ENCODE data around the gene ALOX5. TPM values are rescaled to one million over a fixed set of nuclear protein-coding genes. Genes with fewer than 3 reads are reported as not detected.
"Not testable (repeated sequence)": the region's sequence is repeated elsewhere in the genome, so short reads cannot be mapped to it uniquely, and the experiment has no call there.

Gene ALOX5
- total RNA-seq, result 23.1 TPM

- DNase-seq (ENCODE audit: low spot score in 2 of 2), result peak in 1 of 2 donors; percentile 78
- H3K27me3 ChIP-seq, result no peaks in the 10 kb centered on the region
- peak within 1 kb of the TSS; percentile 58 to 65 for H3K4me3 ChIP-seq
- TF ChIP-seq, protein P1, sequence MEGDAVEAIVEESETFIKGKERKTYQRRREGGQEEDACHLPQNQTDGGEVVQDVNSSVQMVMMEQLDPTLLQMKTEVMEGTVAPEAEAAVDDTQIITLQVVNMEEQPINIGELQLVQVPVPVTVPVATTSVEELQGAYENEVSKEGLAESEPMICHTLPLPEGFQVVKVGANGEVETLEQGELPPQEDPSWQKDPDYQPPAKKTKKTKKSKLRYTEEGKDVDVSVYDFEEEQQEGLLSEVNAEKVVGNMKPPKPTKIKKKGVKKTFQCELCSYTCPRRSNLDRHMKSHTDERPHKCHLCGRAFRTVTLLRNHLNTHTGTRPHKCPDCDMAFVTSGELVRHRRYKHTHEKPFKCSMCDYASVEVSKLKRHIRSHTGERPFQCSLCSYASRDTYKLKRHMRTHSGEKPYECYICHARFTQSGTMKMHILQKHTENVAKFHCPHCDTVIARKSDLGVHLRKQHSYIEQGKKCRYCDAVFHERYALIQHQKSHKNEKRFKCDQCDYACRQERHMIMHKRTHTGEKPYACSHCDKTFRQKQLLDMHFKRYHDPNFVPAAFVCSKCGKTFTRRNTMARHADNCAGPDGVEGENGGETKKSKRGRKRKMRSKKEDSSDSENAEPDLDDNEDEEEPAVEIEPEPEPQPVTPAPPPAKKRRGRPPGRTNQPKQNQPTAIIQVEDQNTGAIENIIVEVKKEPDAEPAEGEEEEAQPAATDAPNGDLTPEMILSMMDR (IDR thresholded peaks at IDR 0.05), result no peak
- intact Hi-C loops (cut with DNase I), result no loop called here
- peaks cover 6 to 13% of the 10 kb centered on the region in 2 donors for H3K4me1 ChIP-seq
- H3K27ac ChIP-seq, result no peak within 1 kb of the TSS
- no peaks in the 10 kb centered on the region for H3K36me3 ChIP-seq
- H3K9me3 ChIP-seq, result no peaks in the 10 kb centered on the region
Observed at GRCh38 chr10:45373576-45374349, at the start of gene ALOX5. Gene ALOX5, plus strand, starts transcription at chr10:45374216. Its CDS starts 64 bp downstream, at chr10:45374280.

- intact Hi-C loops (cut with DNase I), result no loop called here
- Histone ChIP-seq H3K9me3 (peaks cover 0 to 2% of the 10 kb centered on the region in 2 donors), H3K4me1 (no peaks in the 10 kb centered on the region), H3K36me3 (no peaks in the 10 kb centered on the region), H3K27me3 (no peaks in the 10 kb centered on the region), H3K4me3 (no peak overlapping the region), H3K27ac (no peak overlapping the region)
- TF ChIP-seq, protein P1 (IDR thresholded peaks at IDR 0.05), result no peak
- DNase-seq (ENCODE audit: low spot score in 2 of 2), result no peak
Observed at GRCh38 chr10:45325116-45325515, 48.9 kb upstream of the ALOX5 start.

- H3K4me1 ChIP-seq; H3K27ac ChIP-seq; H3K36me3 ChIP-seq; intact Hi-C loops (cut with DNase I); H3K27me3 ChIP-seq; H3K4me3 ChIP-seq; DNase-seq (ENCODE audit: low spot score in 2 of 2); H3K9me3 ChIP-seq: not testable (repeated sequence)
Observed at GRCh38 chr10:45326864-45327263, 47.2 kb upstream of the ALOX5 start.

- intact Hi-C loops (cut with DNase I); H3K9me3 ChIP-seq: not testable (repeated sequence)
Observed at GRCh38 chr10:45331824-45332223, 42.2 kb upstream of the ALOX5 start.

DNA sequence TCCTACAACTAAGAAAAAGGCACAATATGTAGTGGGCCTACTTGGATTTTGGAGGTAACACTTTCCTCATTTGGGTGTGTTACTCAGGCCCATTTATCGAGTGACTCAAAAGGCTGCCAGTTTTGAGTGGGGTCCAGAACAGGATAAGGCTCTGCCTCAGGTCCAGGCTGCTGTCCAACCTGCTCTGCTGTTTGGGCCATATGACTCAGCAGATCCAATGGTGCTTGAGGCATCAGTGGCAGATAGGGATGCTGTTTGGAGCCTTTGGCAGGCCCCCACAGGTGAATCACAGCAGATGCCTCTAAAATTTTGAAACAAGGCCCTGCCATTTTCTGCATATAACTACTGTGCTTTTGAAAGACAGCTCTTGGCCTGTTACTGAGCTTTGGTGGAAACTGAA is 34.1 kb upstream of the ALOX5 start:
- no peak for DNase-seq (ENCODE audit: low spot score in 2 of 2)
- no peaks in the 10 kb centered on the region for H3K27me3 ChIP-seq
- no peak overlapping the region for H3K4me3 ChIP-seq
- TF ChIP-seq, protein P1 (IDR thresholded peaks at IDR 0.05), result no peak
- H3K9me3 ChIP-seq, result no peaks in the 10 kb centered on the region
- H3K4me1 ChIP-seq, result no peaks in the 10 kb centered on the region
- intact Hi-C loops (cut with DNase I), result no loop called here
- H3K27ac ChIP-seq, result no peak overlapping the region
- H3K36me3 ChIP-seq, result no peaks in the 10 kb centered on the region

More at GRCh38 chr10:45331824-45332223, 42.2 kb upstream of the ALOX5 start:
- DNase-seq (ENCODE audit: low spot score in 2 of 2); H3K4me1 ChIP-seq; H3K27me3 ChIP-seq; H3K36me3 ChIP-seq; H3K27ac ChIP-seq; H3K4me3 ChIP-seq: not testable (repeated sequence)

DNA sequence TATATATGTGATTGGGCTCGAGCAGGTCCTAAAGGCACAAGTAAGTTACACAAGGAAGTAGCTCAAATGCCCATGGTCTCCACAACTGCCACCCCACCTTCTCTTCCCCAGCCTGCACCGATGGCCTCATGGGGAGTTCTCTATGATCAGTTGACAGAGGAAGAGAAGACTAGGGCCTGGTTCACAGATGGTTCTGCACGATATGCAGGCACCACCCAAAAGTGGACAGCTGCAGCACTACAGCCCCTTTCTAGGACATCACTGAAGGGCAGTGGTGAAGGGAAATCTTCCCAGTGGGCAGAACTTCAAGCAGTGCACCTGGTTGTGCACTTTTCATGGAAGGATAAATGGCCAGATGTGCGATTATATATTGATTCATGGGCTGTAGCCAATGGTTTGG is 33.6 kb upstream of the ALOX5 start:
- H3K9me3 ChIP-seq; H3K4me3 ChIP-seq; H3K27ac ChIP-seq; H3K4me1 ChIP-seq; intact Hi-C loops (cut with DNase I); H3K36me3 ChIP-seq; DNase-seq (ENCODE audit: low spot score in 2 of 2); H3K27me3 ChIP-seq: not testable (repeated sequence)

DNA sequence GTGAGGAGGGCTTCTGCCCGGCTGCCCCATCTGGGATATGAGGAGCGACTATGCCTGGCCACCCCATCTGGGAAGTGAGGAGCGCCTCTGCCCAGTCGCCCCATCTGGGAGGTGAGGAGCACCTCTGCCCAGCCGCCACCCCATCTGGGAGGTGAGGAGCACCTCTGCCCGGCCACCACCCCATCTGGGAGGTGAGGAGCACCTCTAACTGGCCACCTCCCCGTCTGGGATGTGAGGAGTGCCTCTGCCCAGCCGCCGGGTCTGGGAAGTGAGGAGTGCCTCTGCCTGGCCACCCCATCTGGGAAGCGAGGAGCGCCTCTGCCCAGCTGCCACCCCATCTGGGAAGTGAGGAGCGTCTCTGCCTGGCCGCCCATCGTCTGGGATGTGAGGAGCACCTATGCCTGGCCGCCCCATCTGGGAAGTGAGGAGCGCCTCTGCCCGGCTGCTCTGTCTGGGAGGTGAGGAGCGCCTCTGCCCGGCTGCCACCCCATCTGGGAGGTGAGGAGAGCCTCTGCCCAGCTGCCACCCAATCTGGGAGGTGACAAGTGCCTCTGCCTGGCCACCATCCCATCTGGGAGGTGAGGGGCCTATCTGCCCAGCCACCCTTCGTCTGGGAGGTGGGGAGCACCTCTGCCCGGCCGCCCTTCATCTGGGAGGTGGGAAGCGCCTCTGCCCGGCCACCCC is 27.2 kb upstream of the ALOX5 start:
- intact Hi-C loops (cut with DNase I); H3K9me3 ChIP-seq; DNase-seq (ENCODE audit: low spot score in 2 of 2); H3K27me3 ChIP-seq; H3K4me3 ChIP-seq; H3K27ac ChIP-seq; H3K4me1 ChIP-seq; H3K36me3 ChIP-seq: not testable (repeated sequence)

- H3K9me3 ChIP-seq; H3K4me1 ChIP-seq; H3K27me3 ChIP-seq; H3K36me3 ChIP-seq; DNase-seq (ENCODE audit: low spot score in 2 of 2); intact Hi-C loops (cut with DNase I); H3K4me3 ChIP-seq; H3K27ac ChIP-seq: not testable (repeated sequence)
Observed at GRCh38 chr10:45347464-45347863, 26.6 kb upstream of the ALOX5 start.

DNA sequence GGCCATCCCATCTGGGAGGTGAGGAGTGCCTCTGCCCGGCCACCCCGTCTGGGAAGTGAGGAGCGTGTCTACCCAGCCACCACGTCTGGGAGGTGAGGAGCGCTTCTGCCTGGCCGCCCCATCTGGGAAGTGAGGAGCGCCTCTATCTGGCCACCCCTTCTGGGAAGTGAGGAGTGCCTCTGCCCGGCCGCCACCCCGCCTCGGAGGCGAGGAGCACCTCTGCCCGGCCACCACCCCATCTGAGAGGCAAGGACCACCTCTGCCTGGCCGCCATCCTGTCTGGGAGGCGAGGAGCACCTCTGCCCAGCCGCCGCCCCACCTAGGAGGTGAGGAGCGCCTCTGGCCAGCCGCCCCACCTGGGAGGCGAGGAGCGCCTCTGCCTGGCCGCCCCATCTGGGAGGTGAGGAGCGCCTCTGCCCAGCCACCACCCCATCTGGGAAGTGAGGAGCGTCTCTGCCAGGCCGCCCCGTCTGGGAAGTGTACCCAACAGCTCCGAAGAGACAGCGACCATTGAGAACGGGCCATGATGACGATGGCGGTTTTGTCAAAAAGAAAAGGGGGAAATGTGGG is 25.7 kb upstream of the ALOX5 start:
- H3K27ac ChIP-seq; H3K4me1 ChIP-seq; H3K27me3 ChIP-seq; H3K36me3 ChIP-seq; H3K9me3 ChIP-seq; intact Hi-C loops (cut with DNase I); H3K4me3 ChIP-seq; DNase-seq (ENCODE audit: low spot score in 2 of 2): not testable (repeated sequence)

Data from ascending aorta (tissue), 2 donors.